Loucy (cell line): ENCODE measurements around the gene SLC22A4.
A peak's percentile ranks its signal among the peaks of the same experiment; 100 is the strongest.

Source experiments
- H2AFZ ChIP-seq: fragments of 200-600 bp; sonication (generic); 2 replicates; pipeline ENCODE4 v1.6.0; 2016; ENCODE audit warnings: antibody characterized with exemption, mild to moderate bottlenecking, low read length, moderate library complexity
- H3F3A ChIP-seq: fragments of 200-600 bp; 2 replicates; pipeline ENCODE4 v1.6.0; 2016; ENCODE audit warnings: antibody characterized with exemption, low read depth, mild to moderate bottlenecking
- H3K27me3 ChIP-seq: fragments of 200-600 bp; sonication (generic); 2 replicates; pipeline ENCODE4 v1.6.1; 2014; ENCODE audit warnings: low read length, mild to moderate bottlenecking; ENCODE audit not compliant: insufficient read depth, poor library complexity, severe bottlenecking
- H3K36me3 ChIP-seq: fragments of 200-600 bp; sonication (generic); 2 replicates; pipeline ENCODE4 v1.6.1; 2016; ENCODE audit warnings: low read length; ENCODE audit not compliant: insufficient read depth
- H3K4me1 ChIP-seq: fragments of 200-600 bp; sonication (generic); 2 replicates; pipeline ENCODE4 v1.5.1; 2014; ENCODE audit warnings: low read length, mild to moderate bottlenecking; ENCODE audit not compliant: insufficient read depth, poor library complexity, severe bottlenecking
- H3K4me2 ChIP-seq: fragments of 200-600 bp; sonication (generic); 2 replicates; pipeline ENCODE4 v1.6.0; 2014; ENCODE audit warnings: antibody characterized with exemption, low read length, low read depth, mild to moderate bottlenecking; ENCODE audit not compliant: poor library complexity, severe bottlenecking
- H3K4me3 ChIP-seq: fragments of 200-600 bp; sonication (generic); 2 replicates; pipeline ENCODE4 v1.5.1; 2014; ENCODE audit warnings: low read length, mild to moderate bottlenecking, mixed read lengths; ENCODE audit not compliant: poor library complexity, severe bottlenecking
- H3K79me2 ChIP-seq: fragments of 200-600 bp; sonication (generic); 2 replicates; pipeline ENCODE4 v1.6.1; 2014; ENCODE audit warnings: low read length; ENCODE audit not compliant: insufficient read depth
- H3K9ac ChIP-seq: fragments of 200-600 bp; sonication (generic); 2 replicates; pipeline ENCODE4 v1.6.0; 2014; ENCODE audit warnings: mild to moderate bottlenecking, low read depth, low read length, moderate library complexity; ENCODE audit not compliant: poor library complexity, severe bottlenecking
- H3K9me2 ChIP-seq: fragments of 200-600 bp; sonication (generic); replicated peaks from 2 replicates; pipeline ENCODE4 v1.6.1; 2016; ENCODE audit warnings: low read depth, low read length, mixed read lengths
- H3K9me3 ChIP-seq: fragments of 200-600 bp; sonication (generic); 2 replicates; pipeline ENCODE4 v1.6.1; 2014; ENCODE audit warnings: mild to moderate bottlenecking, antibody characterized with exemption, low read length, low read depth; ENCODE audit not compliant: insufficient read depth
- H4K20me1 ChIP-seq: fragments of 200-600 bp; sonication (generic); 2 replicates; pipeline ENCODE4 v1.6.0; 2014; ENCODE audit warnings: antibody characterized with exemption, low read length, mild to moderate bottlenecking; ENCODE audit not compliant: insufficient read depth, poor library complexity, severe bottlenecking
- EZH2phosphoT487 ChIP-seq: fragments of 200-600 bp; IDR thresholded peaks from 2 replicates; pipeline ENCODE4 v1.6.1; 2018; ENCODE audit warnings: antibody characterized with exemption, mild to moderate bottlenecking, moderate library complexity, borderline replicate concordance
- TF ChIP-seq, protein P1 (sequence below): fragments of 200-600 bp; sonication (generic); conservative IDR thresholded peaks from 2 replicates; pipeline ENCODE4 v1.5.1; 2014; ENCODE audit warnings: mild to moderate bottlenecking, antibody characterized with exemption, low read length

Gene SLC22A4

DNA sequence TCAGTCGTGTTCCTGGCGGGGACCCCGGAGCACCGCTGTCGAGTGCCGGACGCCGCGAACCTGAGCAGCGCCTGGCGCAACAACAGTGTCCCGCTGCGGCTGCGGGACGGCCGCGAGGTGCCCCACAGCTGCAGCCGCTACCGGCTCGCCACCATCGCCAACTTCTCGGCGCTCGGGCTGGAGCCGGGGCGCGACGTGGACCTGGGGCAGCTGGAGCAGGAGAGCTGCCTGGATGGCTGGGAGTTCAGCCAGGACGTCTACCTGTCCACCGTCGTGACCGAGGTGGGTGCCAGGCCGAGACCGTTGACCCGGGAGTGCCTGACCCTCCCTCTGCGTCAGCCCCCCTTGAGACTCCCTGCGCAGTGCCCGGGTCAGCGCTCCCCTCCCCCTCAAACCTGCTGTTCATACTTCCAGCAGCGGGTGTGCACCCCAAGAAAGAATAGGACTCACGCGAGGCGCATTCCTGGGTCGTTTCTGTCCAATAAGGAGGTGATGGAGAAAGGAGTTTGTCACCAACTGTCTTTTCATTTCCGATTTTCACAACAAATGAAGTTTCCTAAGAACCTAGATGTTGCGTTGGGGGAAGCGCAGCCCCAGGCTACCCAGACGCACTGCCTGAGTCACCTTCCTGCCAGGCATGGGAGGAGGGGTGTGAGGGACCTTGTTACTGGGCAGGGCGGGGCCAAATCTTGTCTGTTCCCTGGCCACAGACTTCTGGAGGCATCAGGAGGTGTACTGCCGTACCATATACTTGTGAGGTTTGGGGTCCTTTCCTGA lies 722 bp downstream of the SLC22A4 start:
- H3K36me3 ChIP-seq = no peaks in the 10 kb centered on the region
- peak overlapping the region; percentile 76 for H3K4me2 ChIP-seq
- no peak overlapping the region; the same call in 1 of the 2 replicates for H2AFZ ChIP-seq
- H3F3A ChIP-seq = no peaks in the 10 kb centered on the region
- no peaks in the 10 kb centered on the region for H3K79me2 ChIP-seq
- no peaks in the 10 kb centered on the region for H4K20me1 ChIP-seq
- H3K4me1 ChIP-seq = peaks cover 16% of the 10 kb centered on the region
- TF ChIP-seq EZH2phosphoT487 = no peak
- TF ChIP-seq, protein P1, sequence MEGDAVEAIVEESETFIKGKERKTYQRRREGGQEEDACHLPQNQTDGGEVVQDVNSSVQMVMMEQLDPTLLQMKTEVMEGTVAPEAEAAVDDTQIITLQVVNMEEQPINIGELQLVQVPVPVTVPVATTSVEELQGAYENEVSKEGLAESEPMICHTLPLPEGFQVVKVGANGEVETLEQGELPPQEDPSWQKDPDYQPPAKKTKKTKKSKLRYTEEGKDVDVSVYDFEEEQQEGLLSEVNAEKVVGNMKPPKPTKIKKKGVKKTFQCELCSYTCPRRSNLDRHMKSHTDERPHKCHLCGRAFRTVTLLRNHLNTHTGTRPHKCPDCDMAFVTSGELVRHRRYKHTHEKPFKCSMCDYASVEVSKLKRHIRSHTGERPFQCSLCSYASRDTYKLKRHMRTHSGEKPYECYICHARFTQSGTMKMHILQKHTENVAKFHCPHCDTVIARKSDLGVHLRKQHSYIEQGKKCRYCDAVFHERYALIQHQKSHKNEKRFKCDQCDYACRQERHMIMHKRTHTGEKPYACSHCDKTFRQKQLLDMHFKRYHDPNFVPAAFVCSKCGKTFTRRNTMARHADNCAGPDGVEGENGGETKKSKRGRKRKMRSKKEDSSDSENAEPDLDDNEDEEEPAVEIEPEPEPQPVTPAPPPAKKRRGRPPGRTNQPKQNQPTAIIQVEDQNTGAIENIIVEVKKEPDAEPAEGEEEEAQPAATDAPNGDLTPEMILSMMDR = no peak
- no peaks in the 10 kb centered on the region for H3K9me3 ChIP-seq
- H3K4me3 ChIP-seq = peak overlapping the region; percentile 77
- H3K9me2 ChIP-seq = no peaks in the 10 kb centered on the region
- H3K9ac ChIP-seq = no peak overlapping the region
- no peaks in the 10 kb centered on the region for H3K27me3 ChIP-seq

DNA sequence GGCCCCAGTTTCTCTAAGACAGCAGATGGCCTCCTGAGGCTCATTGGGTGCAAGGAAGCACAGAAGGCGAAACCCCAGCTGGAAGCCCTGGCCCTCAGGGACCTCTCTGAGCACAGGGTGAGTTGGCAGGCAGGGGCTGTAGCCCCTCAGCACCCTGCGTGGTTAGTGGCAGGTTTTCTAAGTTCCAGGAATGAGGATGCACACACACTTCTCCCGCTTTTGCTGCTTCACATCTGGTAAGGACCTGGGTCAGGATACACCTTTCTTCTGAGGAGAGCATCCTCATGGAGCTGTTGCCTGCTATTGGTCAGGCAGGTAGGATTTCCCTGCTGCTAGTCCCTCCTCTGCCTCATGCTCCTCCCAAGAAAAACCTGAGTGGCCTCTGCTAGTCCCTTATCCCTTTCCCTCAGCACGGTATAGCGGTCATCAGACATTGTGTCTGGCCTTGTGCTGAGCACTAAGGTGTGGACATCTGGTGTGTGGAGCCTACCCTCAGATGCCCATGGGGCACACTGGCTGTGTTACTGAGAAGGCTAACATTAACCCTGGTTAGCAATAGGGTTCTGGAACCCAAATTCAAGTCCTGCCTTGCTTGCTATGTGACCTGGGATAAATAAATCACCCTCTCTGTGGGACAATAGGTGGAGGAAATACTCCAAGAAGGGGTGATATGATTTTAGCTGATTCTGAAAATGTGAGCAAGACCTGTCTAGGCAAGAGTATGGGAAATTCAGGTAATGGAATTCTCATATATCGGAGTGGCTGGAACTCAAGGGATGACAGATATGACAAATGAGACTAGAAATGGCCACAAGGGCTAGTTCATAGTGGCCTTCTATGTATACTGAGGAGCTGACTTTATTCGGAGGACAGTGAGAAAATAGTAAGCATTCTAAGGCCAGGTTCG lies 1.6 kb downstream of the SLC22A4 start:
- Histone ChIP-seq H3F3A (no peaks in the 10 kb centered on the region), H3K27me3 (no peaks in the 10 kb centered on the region), H4K20me1 (no peaks in the 10 kb centered on the region), H3K4me2 (peak overlapping the region; percentile 76), H3K9ac (no peak overlapping the region), H3K79me2 (no peaks in the 10 kb centered on the region), H3K9me3 (no peaks in the 10 kb centered on the region), H3K4me1 (peaks cover 16% of the 10 kb centered on the region), H3K36me3 (no peaks in the 10 kb centered on the region), H3K9me2 (no peaks in the 10 kb centered on the region), H2AFZ (no peak overlapping the region; the same call in 1 of the 2 replicates), H3K4me3 (peak overlapping the region; percentile 77)
- TF ChIP-seq, protein P1 = no peak
- no peak for TF ChIP-seq EZH2phosphoT487

DNA sequence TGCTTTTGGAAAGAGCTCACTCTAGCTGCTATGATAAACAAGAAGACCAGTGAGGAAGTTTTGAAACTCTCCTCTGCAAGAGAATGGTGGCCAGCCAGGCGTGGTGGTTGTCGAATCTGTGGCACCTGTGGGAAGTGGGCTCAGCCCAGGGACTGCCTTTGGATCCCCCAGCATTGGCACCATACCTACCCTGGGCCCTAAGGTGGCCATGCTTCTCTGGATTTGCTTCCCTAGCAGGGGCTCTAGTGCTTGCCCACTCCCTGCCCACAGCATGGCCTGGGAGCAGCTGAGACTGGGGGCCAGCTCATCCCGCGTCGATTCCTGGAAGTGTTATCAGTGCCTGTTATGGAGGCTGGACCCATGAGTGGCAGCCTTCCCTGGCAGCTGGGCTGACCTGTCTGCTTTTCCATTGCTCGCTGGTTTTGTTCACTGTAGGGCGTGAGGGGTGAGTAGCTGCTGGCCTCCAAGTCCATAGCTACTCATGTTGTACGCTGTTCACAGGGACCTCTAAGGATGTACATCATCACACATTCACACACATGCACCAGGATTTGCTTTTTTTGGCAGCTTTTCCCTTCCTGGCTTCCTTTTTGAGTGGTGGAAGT lies 2.3 kb downstream of the SLC22A4 start:
- Histone ChIP-seq H3K9ac (no peak overlapping the region), H3K79me2 (no peaks in the 10 kb centered on the region), H3K36me3 (no peaks in the 10 kb centered on the region), H2AFZ (no peak overlapping the region), H3F3A (no peaks in the 10 kb centered on the region), H3K4me3 (no peak overlapping the region), H3K9me3 (no peaks in the 10 kb centered on the region), H3K4me1 (peaks cover 16% of the 10 kb centered on the region), H3K9me2 (no peaks in the 10 kb centered on the region), H3K27me3 (no peaks in the 10 kb centered on the region), H3K4me2 (no peak overlapping the region), H4K20me1 (no peaks in the 10 kb centered on the region)
- TF ChIP-seq EZH2phosphoT487 = no peak
- TF ChIP-seq, protein P1 = no peak
